ENCODE results near the gene NUDT14. TPM values are rescaled to one million over a fixed set of nuclear protein-coding genes. Genes with fewer than 3 reads are reported as not detected.

The NUDT14 gene
- total RNA-seq, 2 experiments from 2014 or later = 23.3 to 28.0 TPM

- no peak overlapping the region for H3K27ac Mint-ChIP-seq
- H3K27me3 Mint-ChIP-seq = peaks cover 6% of the 10 kb centered on the region
- no peak overlapping the region for H3K4me3 Mint-ChIP-seq
- no peak for ATAC-seq (ENCODE audit: low read depth)
- POLR2A ChIA-PET = no interaction called here
- H3K36me3 Mint-ChIP-seq = peaks cover 2% of the 10 kb centered on the region
- DNase-seq = no peak
- H3K4me1 Mint-ChIP-seq = no peaks in the 10 kb centered on the region
- H3K9me3 Mint-ChIP-seq = peaks cover 9% of the 10 kb centered on the region
Observed at GRCh38 chr14:105136401-105137322, 44.5 kb downstream of the NUDT14 start.

GRCh38 chr14:105135700-105136395 is 45.3 kb downstream of the NUDT14 start:
- Mint-ChIP-seq H3K36me3 (no peaks in the 10 kb centered on the region), H3K9me3 (peaks cover 8% of the 10 kb centered on the region), H3K4me1 (no peaks in the 10 kb centered on the region), H3K27me3 (peaks cover 6% of the 10 kb centered on the region), H3K27ac (no peak overlapping the region), H3K4me3 (no peak overlapping the region)
- ATAC-seq (ENCODE audit: low read depth) = no peak
- POLR2A ChIA-PET = no interaction called here
- no peak for DNase-seq

- DNase-seq (no peak), ATAC-seq (ENCODE audit: low read depth) (no peak)
- H3K9me3 Mint-ChIP-seq = peaks cover 5% of the 10 kb centered on the region
- H3K27me3 Mint-ChIP-seq = peaks cover 10% of the 10 kb centered on the region
- no peak overlapping the region for H3K27ac Mint-ChIP-seq
- H3K4me3 Mint-ChIP-seq = no peak overlapping the region
- no peaks in the 10 kb centered on the region for H3K36me3 Mint-ChIP-seq
- H3K4me1 Mint-ChIP-seq = no peaks in the 10 kb centered on the region
- POLR2A ChIA-PET = no interaction called here
Observed at GRCh38 chr14:105132921-105133654, 48.0 kb downstream of the NUDT14 start.

- Mint-ChIP-seq H3K36me3 (no peaks in the 10 kb centered on the region), H3K27ac (no peak overlapping the region), H3K4me1 (no peaks in the 10 kb centered on the region), H3K9me3 (peaks cover 5% of the 10 kb centered on the region), H3K4me3 (no peak overlapping the region), H3K27me3 (peaks cover 17% of the 10 kb centered on the region)
- DNase-seq (no peak), ATAC-seq (ENCODE audit: low read depth) (no peak)
- POLR2A ChIA-PET = no interaction called here
Observed at GRCh38 chr14:105131241-105131640, 49.9 kb downstream of the NUDT14 start.

DNA sequence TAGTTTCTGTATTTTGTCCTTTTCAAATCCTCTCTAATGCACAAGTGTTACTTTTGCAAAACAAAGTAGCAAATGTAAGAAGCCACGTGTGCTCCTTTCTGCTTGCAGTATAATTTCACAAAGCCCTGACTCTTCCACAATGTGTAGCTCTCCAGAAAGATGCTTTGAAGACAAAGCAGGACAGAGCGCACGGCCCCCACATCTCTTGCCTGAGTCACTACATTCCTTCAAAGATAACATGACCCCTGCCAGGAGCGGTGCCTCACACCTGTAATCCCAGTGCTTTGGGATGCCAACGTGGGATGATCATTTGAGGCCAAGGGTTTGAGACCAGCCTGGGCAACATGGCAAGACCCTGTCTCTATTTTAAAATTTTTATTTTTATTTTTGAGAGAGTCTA is 53.1 kb downstream of the NUDT14 start:
- H3K27me3 Mint-ChIP-seq = peaks cover 28% of the 10 kb centered on the region

GRCh38 chr14:105126981-105127329 is 54.2 kb downstream of the NUDT14 start:
- H3K4me3 Mint-ChIP-seq = no peak overlapping the region
- H3K27me3 Mint-ChIP-seq = peaks cover 30% of the 10 kb centered on the region
- H3K27ac Mint-ChIP-seq = no peak overlapping the region
- ATAC-seq (ENCODE audit: low read depth) (no peak), DNase-seq (no peak)
- peaks cover 7% of the 10 kb centered on the region for H3K9me3 Mint-ChIP-seq
- peaks cover 4% of the 10 kb centered on the region for H3K4me1 Mint-ChIP-seq
- H3K36me3 Mint-ChIP-seq = no peaks in the 10 kb centered on the region
- POLR2A ChIA-PET = no interaction called here

More for the DNA sequence above, 53.1 kb downstream of the NUDT14 start:
- H3K4me3 Mint-ChIP-seq = no peak overlapping the region
- ATAC-seq (ENCODE audit: low read depth) (no peak), DNase-seq (no peak)
- H3K4me1 Mint-ChIP-seq = peaks cover 4% of the 10 kb centered on the region
- H3K27ac Mint-ChIP-seq = no peak overlapping the region
- H3K36me3 Mint-ChIP-seq = no peaks in the 10 kb centered on the region
- POLR2A ChIA-PET = no interaction called here
- H3K9me3 Mint-ChIP-seq = peaks cover 3% of the 10 kb centered on the region

GRCh38 chr14:105126126-105126980 is 54.8 kb downstream of the NUDT14 start:
- ATAC-seq (ENCODE audit: low read depth) (no peak), DNase-seq (no peak)
- peaks cover 4% of the 10 kb centered on the region for H3K4me1 Mint-ChIP-seq
- H3K9me3 Mint-ChIP-seq = peaks cover 7% of the 10 kb centered on the region
- no peak overlapping the region for H3K27ac Mint-ChIP-seq
- no peak overlapping the region for H3K4me3 Mint-ChIP-seq
- POLR2A ChIA-PET = no interaction called here
- peaks cover 30% of the 10 kb centered on the region for H3K27me3 Mint-ChIP-seq
- no peaks in the 10 kb centered on the region for H3K36me3 Mint-ChIP-seq

DNA sequence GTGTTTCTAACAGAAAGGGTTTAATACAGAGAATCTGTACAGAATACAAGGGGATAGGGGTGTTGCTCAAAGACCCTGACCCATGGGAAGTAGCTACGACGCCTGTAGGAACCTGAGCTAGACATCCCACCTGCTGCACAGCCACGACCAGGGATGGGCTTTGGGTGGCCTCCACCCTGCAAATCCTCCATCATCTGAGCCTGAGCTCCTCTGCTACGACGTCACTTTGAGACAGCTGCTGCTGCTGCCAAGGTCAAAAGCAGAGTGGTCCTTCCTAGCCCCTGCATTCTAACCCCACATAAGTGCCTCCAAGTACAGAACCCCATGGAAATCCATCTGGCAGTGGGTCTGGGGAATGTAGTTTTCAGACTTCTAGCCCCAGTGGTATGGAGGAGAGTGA is 56.3 kb downstream of the NUDT14 start:
- ATAC-seq (ENCODE audit: low read depth) (no peak), DNase-seq (no peak)
- peaks cover 7% of the 10 kb centered on the region for H3K9me3 Mint-ChIP-seq
- H3K27ac Mint-ChIP-seq = no peak overlapping the region
- POLR2A ChIA-PET = no interaction called here
- H3K36me3 Mint-ChIP-seq = peaks cover 3% of the 10 kb centered on the region
- H3K27me3 Mint-ChIP-seq = peaks cover 28% of the 10 kb centered on the region
- peaks cover 4% of the 10 kb centered on the region for H3K4me1 Mint-ChIP-seq
- H3K4me3 Mint-ChIP-seq = no peak overlapping the region

- no peak for ATAC-seq (ENCODE audit: low read depth)
- no peak for DNase-seq
- Mint-ChIP-seq H3K27ac (no peak overlapping the region), H3K4me3 (no peak overlapping the region), H3K9me3 (peaks cover 7% of the 10 kb centered on the region), H3K27me3 (peaks cover 28% of the 10 kb centered on the region), H3K36me3 (peaks cover 3% of the 10 kb centered on the region), H3K4me1 (peaks cover 4% of the 10 kb centered on the region)
- POLR2A ChIA-PET = no interaction called here
Observed at GRCh38 chr14:105123981-105124765, 56.9 kb downstream of the NUDT14 start.

GRCh38 chr14:105123064-105123665 is 57.9 kb downstream of the NUDT14 start:
- H3K9me3 Mint-ChIP-seq = peaks cover 7% of the 10 kb centered on the region
- H3K27me3 Mint-ChIP-seq = peaks cover 35% of the 10 kb centered on the region
- H3K4me3 Mint-ChIP-seq = no peak overlapping the region
- POLR2A ChIA-PET = no interaction called here
- H3K36me3 Mint-ChIP-seq = peaks cover 3% of the 10 kb centered on the region
- peaks cover 4% of the 10 kb centered on the region for H3K4me1 Mint-ChIP-seq
- ATAC-seq (ENCODE audit: low read depth) (no peak), DNase-seq (no peak)
- H3K27ac Mint-ChIP-seq = no peak overlapping the region
